NCI-H187 (cell line): ENCODE measurements around the gene RPS6KA1.
A peak's percentile ranks its signal among the peaks of the same experiment; 100 is the strongest.
"Not testable (repeated sequence)": the region's sequence is repeated elsewhere in the genome, so short reads cannot be mapped to it uniquely, and the experiment has no call there.

Source experiments
- DNase-seq, 2 experiments: peaks; one replicate each; lab custom pipeline; 2025; lab: John Stamatoyannopoulos, UW

Gene RPS6KA1

GRCh38 chr1:26598890-26599289, 69.3 kb downstream of the RPS6KA1 start:
- DNase-seq, result no peak

GRCh38 chr1:26602378-26602959, 72.9 kb downstream of the RPS6KA1 start:
- peak; percentile 14 to 43 for DNase-seq

GRCh38 chr1:26603856-26604255, 74.3 kb downstream of the RPS6KA1 start:
- DNase-seq, result no peak

GRCh38 chr1:26607186-26607585, 77.6 kb downstream of the RPS6KA1 start:
- no peak for DNase-seq

GRCh38 chr1:26608895-26609294, 79.3 kb downstream of the RPS6KA1 start:
- DNase-seq, result no peak

GRCh38 chr1:26610781-26611180, 81.2 kb downstream of the RPS6KA1 start:
- DNase-seq, result no peak

GRCh38 chr1:26612627-26613026, 83.1 kb downstream of the RPS6KA1 start:
- not testable (repeated sequence) for DNase-seq

- DNase-seq, result no peak
Observed at GRCh38 chr1:26614655-26615411, 85.3 kb downstream of the RPS6KA1 start.

- no peak for DNase-seq
Observed at GRCh38 chr1:26616881-26617280, 87.3 kb downstream of the RPS6KA1 start.

GRCh38 chr1:26618561-26618960, 89.0 kb downstream of the RPS6KA1 start:
- no peak for DNase-seq
